Dermis blood vessel endothelial cell (primary cell): Measurements from ENCODE around the gene NR3C2. TPM values are rescaled to one million over a fixed set of nuclear protein-coding genes. Genes with fewer than 3 reads are reported as not detected.

Experiments used
- DNase-seq: peaks from one replicate; pipeline ENCODE4 v3.0.0; 2010
- total RNA-seq: library from RNA; depleted of rRNA; stranded (reverse); fragments of >200 nt; gene quantifications from 2 replicates; pipeline ENCODE4 v1.2.3, GENCODE V29; 2014

NR3C2 gene
- total RNA-seq, 1 donor from 2014 or later: 9.9 TPM

GRCh38 chr4:148302416-148302815 lies 139.8 kb downstream of the NR3C2 start:
- DNase-seq: no peak

- no peak for DNase-seq
Observed at GRCh38 chr4:148300877-148301276, 141.3 kb downstream of the NR3C2 start.

GRCh38 chr4:148299337-148299736 lies 142.9 kb downstream of the NR3C2 start:
- no peak for DNase-seq

- DNase-seq: no peak
Observed at GRCh38 chr4:148296498-148296897, 145.7 kb downstream of the NR3C2 start.

GRCh38 chr4:148295642-148296041 lies 146.6 kb downstream of the NR3C2 start:
- DNase-seq: no peak

GRCh38 chr4:148293571-148293970 lies 148.6 kb downstream of the NR3C2 start:
- no peak for DNase-seq

GRCh38 chr4:148292686-148293085 lies 149.5 kb downstream of the NR3C2 start:
- no peak for DNase-seq

GRCh38 chr4:148289740-148290139 lies 152.5 kb downstream of the NR3C2 start:
- DNase-seq: no peak

- DNase-seq: peak; percentile 16
Observed at GRCh38 chr4:148288448-148288847, 153.8 kb downstream of the NR3C2 start.

GRCh38 chr4:148287111-148287510 lies 155.1 kb downstream of the NR3C2 start:
- no peak for DNase-seq

- DNase-seq: no peak
Observed at GRCh38 chr4:148286012-148286411, 156.2 kb downstream of the NR3C2 start.

GRCh38 chr4:148283665-148284064 lies 158.5 kb downstream of the NR3C2 start:
- DNase-seq: no peak

- DNase-seq: no peak
Observed at GRCh38 chr4:148278310-148278709, 163.9 kb downstream of the NR3C2 start.

GRCh38 chr4:148275266-148275665 lies 166.9 kb downstream of the NR3C2 start:
- DNase-seq: no peak

- peak; percentile 39 for DNase-seq
Observed at GRCh38 chr4:148273501-148273986, 168.7 kb downstream of the NR3C2 start.

GRCh38 chr4:148271166-148271565 lies 171.0 kb downstream of the NR3C2 start:
- DNase-seq: peak; percentile 68

- peak; percentile 68 for DNase-seq
Observed at GRCh38 chr4:148270630-148271029, 171.6 kb downstream of the NR3C2 start.

GRCh38 chr4:148268835-148269234 lies 173.4 kb downstream of the NR3C2 start:
- DNase-seq: no peak

- DNase-seq: no peak
Observed at GRCh38 chr4:148266921-148267320, 175.3 kb downstream of the NR3C2 start.

GRCh38 chr4:148266240-148266639 lies 176.0 kb downstream of the NR3C2 start:
- no peak for DNase-seq

- DNase-seq: no peak
Observed at GRCh38 chr4:148265627-148266026, 176.6 kb downstream of the NR3C2 start.

GRCh38 chr4:148263802-148264201 lies 178.4 kb downstream of the NR3C2 start:
- no peak for DNase-seq

- no peak for DNase-seq
Observed at GRCh38 chr4:148263127-148263526, 179.1 kb downstream of the NR3C2 start.

GRCh38 chr4:148261848-148262247 lies 180.4 kb downstream of the NR3C2 start:
- DNase-seq: no peak

GRCh38 chr4:148259841-148260240 lies 182.4 kb downstream of the NR3C2 start:
- no peak for DNase-seq

GRCh38 chr4:148258535-148258934 lies 183.7 kb downstream of the NR3C2 start:
- no peak for DNase-seq
